B cell (primary cell): ENCODE measurements around the gene BTD. TPM values are rescaled to one million over a fixed set of nuclear protein-coding genes. Genes with fewer than 3 reads are reported as not detected.

Source experiments
- ATAC-seq: fragments of 200-7000 bp; cut with Tn5 transposase; one replicate; pipeline ENCODE4 v1.10.0; 2021; ENCODE audit warnings: low read depth, mild to moderate bottlenecking, moderate number of reproducible peaks, moderate library complexity
- CTCF ChIA-PET: fragments of 350-600 bp; sonication (Branson Sonifier 250); formaldehyde crosslinking; loops from one replicate; lab custom pipeline; 2021; ENCODE audit warnings: antibody characterized with exemption, inconsistent platforms; lab: Charles Lee
- POLR2A ChIA-PET: fragments of 350-600 bp; sonication (Branson Sonifier 250); formaldehyde crosslinking; loops from one replicate; lab custom pipeline; 2021; ENCODE audit warnings: antibody characterized with exemption; lab: Charles Lee
- DNase-seq: peaks from one replicate; pipeline ENCODE4 v3.0.0; 2013
- H2AFZ ChIP-seq: 2 replicates; pipeline ENCODE4 v1.6.1; 2012; ENCODE audit warnings: mild to moderate bottlenecking, low read depth, low read length; ENCODE audit not compliant: insufficient read depth, poor library complexity, severe bottlenecking
- H3K27ac ChIP-seq, 2 donors: 1 replicate in 1 of 2; 2 replicates in 1 of 2; pipeline ENCODE4 v1.5.1; 2012 to 2013; ENCODE audit warnings: low read length in 2 of 2, mild to moderate bottlenecking in 2 of 2, moderate library complexity in 1 of 2
- H3K27me3 ChIP-seq, 4 experiments: fragments of 200-600 bp in 1 of 4; sonication (generic) in 1 of 4; replicated peaks in 1 of 4; 1 replicate in 2 of 4; 2 replicates in 2 of 4; pipeline versions ENCODE4 v1.6.1 to v1.7.0; 2013 to 2016; ENCODE audit warnings: low read length in 3 of 4, mild to moderate bottlenecking in 2 of 4, mixed read lengths in 1 of 4, moderate library complexity in 1 of 4; ENCODE audit not compliant: insufficient read depth in 4 of 4, control insufficient read depth in 3 of 4; ENCODE audit errors: control extremely low read depth in 1 of 4
- H3K36me3 ChIP-seq, 2 experiments: replicated peaks in 1 of 2; 1 replicate in 1 of 2; 2 replicates in 1 of 2; pipeline versions ENCODE4 v1.6.1 to v1.7.1; 2013; ENCODE audit warnings: low read length in 1 of 2; ENCODE audit not compliant: insufficient read depth in 2 of 2, control insufficient read depth in 1 of 2; ENCODE audit errors: control extremely low read depth in 1 of 2, extremely low read depth in 1 of 2
- H3K4me1 ChIP-seq, 2 donors: fragments of 200-600 bp in 1 of 2; sonication (generic) in 1 of 2; 1 replicate in 1 of 2; 2 replicates in 1 of 2; pipeline versions ENCODE4 v1.5.1 to v1.6.1; 2013 to 2017; ENCODE audit warnings: low read length in 2 of 2; ENCODE audit not compliant: control insufficient read depth in 2 of 2, insufficient read depth in 2 of 2
- H3K4me2 ChIP-seq: replicated peaks from 2 replicates; pipeline ENCODE3; 2012; ENCODE audit warnings: mild to moderate bottlenecking, low read depth, low read length; ENCODE audit not compliant: poor library complexity, severe bottlenecking
- H3K4me3 ChIP-seq, 5 experiments: fragments of 200-600 bp in 1 of 5; sonication (generic) in 1 of 5; 1 replicate in 3 of 5; 2 replicates in 2 of 5; pipeline versions ENCODE4 v1.5.1 to v1.7.0; 2011 to 2016; ENCODE audit warnings: low read length in 4 of 5, mild to moderate bottlenecking in 4 of 5, low read depth in 2 of 5, control low read depth in 1 of 5, moderate library complexity in 1 of 5; ENCODE audit not compliant: insufficient read depth in 1 of 5; ENCODE audit errors: control extremely low read depth in 1 of 5, extremely low read depth in 1 of 5
- H3K79me2 ChIP-seq: fragments of 200-600 bp; sonication (generic); one replicate; pipeline ENCODE4 v1.6.0; 2016; ENCODE audit warnings: low read length; ENCODE audit not compliant: control insufficient read depth, insufficient read depth
- H3K9ac ChIP-seq: fragments of 200-600 bp; sonication (generic); 2 replicates; pipeline ENCODE4 v1.6.1; 2017; ENCODE audit warnings: mild to moderate bottlenecking, low read length, moderate library complexity
- H3K9me3 ChIP-seq, 3 donors: one replicate each; pipeline versions ENCODE4 v1.6.1 to v1.7.1; 2013; ENCODE audit warnings: low read length in 2 of 3; ENCODE audit not compliant: control insufficient read depth in 2 of 3, insufficient read depth in 1 of 3; ENCODE audit errors: control extremely low read depth in 1 of 3
- H4K20me1 ChIP-seq: 2 replicates; pipeline ENCODE4 v1.6.0; 2012; ENCODE audit warnings: mild to moderate bottlenecking, low read length; ENCODE audit not compliant: insufficient read depth, control insufficient read depth, poor library complexity, severe bottlenecking
- H3K27ac Mint-ChIP-seq: one replicate; pipeline ENCODE4 v1.8.0; 2021; ENCODE audit warnings: mixed read lengths
- H3K27me3 Mint-ChIP-seq: one replicate; pipeline ENCODE4 v1.8.0; 2021; ENCODE audit warnings: mixed read lengths
- H3K4me1 Mint-ChIP-seq: one replicate; pipeline ENCODE4 v1.8.0; 2021; ENCODE audit warnings: mixed read lengths
- H3K4me3 Mint-ChIP-seq: one replicate; pipeline ENCODE4 v1.8.0; 2021; ENCODE audit warnings: mixed read lengths
- H3K9me3 Mint-ChIP-seq: one replicate; pipeline ENCODE4 v1.8.0; 2022; ENCODE audit warnings: mixed read lengths; ENCODE audit not compliant: insufficient read depth
- EZH2 ChIP-seq: IDR thresholded peaks from 2 replicates; pipeline ENCODE4 v1.6.1; 2012; ENCODE audit warnings: borderline replicate concordance, low read depth, mild to moderate bottlenecking, moderate library complexity, low read length; ENCODE audit not compliant: insufficient read depth, poor library complexity, severe bottlenecking
- WGBS: methylation state at CpG from one replicate; pipeline ENCODE4 v1.1.5; 2013; ENCODE audit warnings: missing lambda C conversion rate; ENCODE audit not compliant: insufficient coverage; 5-methylcytosine and 5-hydroxymethylcytosine counted together
- intact Hi-C: fragments of 100-400 bp; cut with micrococcal nuclease; formaldehyde crosslinking; loops from one replicate; pipeline ENCODE4 v1.10.0; 2022
- polyA plus RNA-seq: library from polyadenylated mRNA; depleted of rRNA; stranded (reverse); fragments of >200 nt; gene quantifications from 2 replicates; pipeline ENCODE4 v1.2.3, GENCODE V29; 2012
- total RNA-seq, 2 donors: library from RNA; stranded (reverse); fragments of 120-200 nt in 1 of 2; gene quantifications; 1 replicate in 1 of 2; 2 replicates in 1 of 2; pipeline versions ENCODE4 v1.2.3 to v1.2.4, GENCODE V29; 2013 to 2022
- TF ChIP-seq, protein P1 (sequence below): fragments of 200-600 bp; IDR thresholded peaks from one replicate; pipeline ENCODE4 v1.8.0; 2022; ENCODE audit warnings: antibody characterized with exemption, mild to moderate bottlenecking

BTD gene
- total and polyA plus RNA-seq, 2 donors (not counting 1 experiment from before 2014, with no cell fraction given): 8.2 to 25.3 TPM

DNA sequence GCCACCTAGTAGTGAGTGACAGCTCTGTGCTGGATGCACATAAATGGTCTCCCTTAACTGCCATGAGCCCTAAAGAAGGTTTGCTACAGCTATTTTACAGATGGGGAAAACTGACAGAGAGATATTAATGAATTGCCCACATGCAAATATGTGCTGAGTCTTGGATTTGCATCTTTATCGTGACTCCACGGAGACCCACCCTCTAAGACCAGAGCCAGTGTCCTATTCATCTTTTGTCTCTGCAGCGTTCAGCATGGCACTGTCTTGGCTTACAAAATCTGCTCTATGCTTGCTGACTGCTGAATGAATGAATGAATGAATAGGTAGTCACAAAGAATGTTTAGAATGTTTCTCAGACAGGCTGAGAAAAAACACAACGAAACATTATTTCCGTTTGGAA lies 48.3 kb downstream of the BTD start:
- H3K4me1 Mint-ChIP-seq: peaks cover 42% of the 10 kb centered on the region
- Histone ChIP-seq H4K20me1 (no peaks in the 10 kb centered on the region), H3K4me1 (peaks cover 36 to 40% of the 10 kb centered on the region in 2 donors), H2AFZ (no peak overlapping the region), H3K9me3 (peaks cover 0 to 2% (median 0%) of the 10 kb centered on the region in 3 donors), H3K36me3 (no peaks in the 10 kb centered on the region), H3K4me2 (no peak overlapping the region), H3K9ac (no peak overlapping the region), H3K4me3 (no peak overlapping the region), H3K27ac (no peak overlapping the region), H3K27me3 (no peaks in the 10 kb centered on the region), H3K79me2 (no peaks in the 10 kb centered on the region)
- H3K27me3 Mint-ChIP-seq: no peaks in the 10 kb centered on the region
- intact Hi-C loops: no loop called here
- no peak for DNase-seq
- no peak overlapping the region for H3K27ac Mint-ChIP-seq
- ATAC-seq: no peak
- peak overlapping the region; percentile 6 for H3K4me3 Mint-ChIP-seq
- WGBS: no CpG with 5 or more reads among the region's 5 CpGs
- no peaks in the 10 kb centered on the region for H3K9me3 Mint-ChIP-seq
- TF ChIP-seq, protein P1, sequence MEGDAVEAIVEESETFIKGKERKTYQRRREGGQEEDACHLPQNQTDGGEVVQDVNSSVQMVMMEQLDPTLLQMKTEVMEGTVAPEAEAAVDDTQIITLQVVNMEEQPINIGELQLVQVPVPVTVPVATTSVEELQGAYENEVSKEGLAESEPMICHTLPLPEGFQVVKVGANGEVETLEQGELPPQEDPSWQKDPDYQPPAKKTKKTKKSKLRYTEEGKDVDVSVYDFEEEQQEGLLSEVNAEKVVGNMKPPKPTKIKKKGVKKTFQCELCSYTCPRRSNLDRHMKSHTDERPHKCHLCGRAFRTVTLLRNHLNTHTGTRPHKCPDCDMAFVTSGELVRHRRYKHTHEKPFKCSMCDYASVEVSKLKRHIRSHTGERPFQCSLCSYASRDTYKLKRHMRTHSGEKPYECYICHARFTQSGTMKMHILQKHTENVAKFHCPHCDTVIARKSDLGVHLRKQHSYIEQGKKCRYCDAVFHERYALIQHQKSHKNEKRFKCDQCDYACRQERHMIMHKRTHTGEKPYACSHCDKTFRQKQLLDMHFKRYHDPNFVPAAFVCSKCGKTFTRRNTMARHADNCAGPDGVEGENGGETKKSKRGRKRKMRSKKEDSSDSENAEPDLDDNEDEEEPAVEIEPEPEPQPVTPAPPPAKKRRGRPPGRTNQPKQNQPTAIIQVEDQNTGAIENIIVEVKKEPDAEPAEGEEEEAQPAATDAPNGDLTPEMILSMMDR: no peak
- TF ChIP-seq EZH2: no peak
- ChIA-PET CTCF (interaction anchor here (1.1 kb wide), 2 partner anchors 162 to 245 kb away, joined by 3 read pairs; no protein-coding TSS in a partner anchor), POLR2A (no interaction called here)

GRCh38 chr3:15651396-15651795 lies 49.9 kb downstream of the BTD start:
- H3K79me2 ChIP-seq: no peaks in the 10 kb centered on the region
- WGBS: 89% methylated on average over 6 of the region's 8 CpGs
- H3K27ac Mint-ChIP-seq: no peak overlapping the region
- no peak for ATAC-seq
- no peaks in the 10 kb centered on the region for H3K36me3 ChIP-seq
- H2AFZ ChIP-seq: no peak overlapping the region
- no peak for DNase-seq
- no peak overlapping the region for H3K4me3 ChIP-seq
- H4K20me1 ChIP-seq: no peaks in the 10 kb centered on the region
- POLR2A ChIA-PET: no interaction called here
- H3K4me2 ChIP-seq: no peak overlapping the region
- H3K27me3 ChIP-seq: no peaks in the 10 kb centered on the region
- TF ChIP-seq, protein P1: no peak
- TF ChIP-seq EZH2: no peak
- peaks cover 3% of the 10 kb centered on the region for H3K9me3 Mint-ChIP-seq
- no peak overlapping the region for H3K27ac ChIP-seq
- CTCF ChIA-PET: no interaction called here
- peaks cover 40% of the 10 kb centered on the region for H3K4me1 Mint-ChIP-seq
- no peak overlapping the region for H3K4me3 Mint-ChIP-seq
- H3K9me3 ChIP-seq: peaks cover 0 to 15% (median 13%) of the 10 kb centered on the region in 3 donors
- intact Hi-C loops: no loop called here
- H3K4me1 ChIP-seq: peaks cover 36 to 40% of the 10 kb centered on the region in 2 donors
- H3K9ac ChIP-seq: no peak overlapping the region
- H3K27me3 Mint-ChIP-seq: no peaks in the 10 kb centered on the region
